SK-N-MC (cell line): ENCODE data around the gene CHST7.

Experiments
- DNase-seq: peaks from one replicate; pipeline ENCODE4 v3.0.0-alpha.2; 2011; ENCODE audit warnings: low read depth, low spot score
- H3K27ac ChIP-seq: fragments of 200-600 bp; sonication (generic); 2 replicates; pipeline ENCODE4 v1.5.1; 2016; ENCODE audit warnings: mixed run types
- H3K36me3 ChIP-seq: fragments of 200-600 bp; sonication (generic); 2 replicates; pipeline ENCODE4 v1.6.1; 2017; ENCODE audit warnings: antibody characterized with exemption, low read length, mixed read lengths; ENCODE audit not compliant: insufficient read depth
- H3K4me3 ChIP-seq: fragments of 200-600 bp; sonication (generic); 2 replicates; pipeline ENCODE4 v1.5.1; 2016
- H3K9ac ChIP-seq: fragments of 200-600 bp; sonication (generic); 2 replicates; pipeline ENCODE4 v1.8.0; 2017; ENCODE audit warnings: mixed run types, mixed read lengths; ENCODE audit not compliant: insufficient read length
- H3K9me3 ChIP-seq: fragments of 200-600 bp; sonication (generic); 2 replicates; pipeline ENCODE4 v1.6.1; 2017; ENCODE audit warnings: low read depth, mild to moderate bottlenecking, antibody characterized with exemption, low read length, moderate library complexity, mixed read lengths
- EZH2 ChIP-seq: fragments of 200-600 bp; sonication (generic); IDR thresholded peaks from one replicate; pipeline ENCODE4 v1.6.1; 2017; ENCODE audit warnings: antibody characterized with exemption
- FOXP2 ChIP-seq: optimal IDR thresholded peaks from 2 replicates; pipeline ENCODE3; 2011; ENCODE audit warnings: mild to moderate bottlenecking, moderate library complexity; ENCODE audit not compliant: insufficient read depth; ENCODE audit errors: extremely low read length, control extremely low read depth
- POLR2AphosphoS5 ChIP-seq: IDR thresholded peaks from 2 replicates; pipeline ENCODE4 v1.6.1; 2012; ENCODE audit warnings: mild to moderate bottlenecking, low read depth, low read length, borderline replicate concordance

Gene CHST7

DNA sequence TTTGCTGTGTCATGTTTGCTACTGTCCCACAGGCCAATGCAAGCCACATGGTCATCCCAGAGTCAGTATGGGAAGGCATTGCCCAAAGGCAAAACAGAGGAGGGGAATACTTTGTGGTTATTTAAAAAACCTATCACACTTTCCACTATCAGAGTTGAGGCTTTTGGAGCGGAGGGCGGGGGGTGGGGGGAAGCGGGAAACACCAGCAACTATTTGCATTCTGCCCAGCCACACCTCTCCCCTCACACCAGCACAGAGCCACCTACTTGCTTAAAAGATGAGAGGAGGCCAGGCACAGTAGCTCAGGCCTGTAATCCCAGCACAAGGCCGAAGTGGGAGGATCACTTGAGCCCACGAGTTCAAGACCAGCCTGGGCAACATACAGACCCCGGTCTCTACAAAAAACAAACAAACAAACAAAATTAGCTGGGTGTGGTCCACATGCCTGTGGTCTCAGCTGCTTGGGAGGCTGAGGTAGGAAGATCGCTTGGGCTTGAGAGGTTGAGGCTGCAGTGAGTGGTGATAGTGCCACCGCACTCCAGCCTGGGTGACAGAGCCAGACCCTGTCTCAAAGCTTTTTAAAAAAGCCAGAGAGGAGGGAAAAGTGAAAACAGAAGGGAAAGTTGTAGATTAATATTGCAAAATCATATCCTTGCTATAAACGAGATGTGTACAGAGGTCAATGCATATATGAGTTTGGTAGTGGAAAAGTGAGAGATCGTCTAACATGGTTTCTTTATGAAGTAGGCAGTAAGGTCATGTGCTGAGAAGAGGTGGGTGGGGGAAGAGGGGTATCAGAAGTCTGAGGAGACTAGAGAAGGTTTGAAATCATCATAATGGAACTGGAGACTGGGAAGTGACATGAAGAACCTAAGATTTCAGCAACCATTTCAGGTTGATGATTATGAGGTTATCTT lies 1.9 kb upstream of the CHST7 start:
- TF ChIP-seq EZH2 (no peak), POLR2AphosphoS5 (no peak), FOXP2 (no peak)
- no peak for DNase-seq
- Histone ChIP-seq H3K9ac (no peak overlapping the region), H3K4me3 (no peak overlapping the region), H3K27ac (no peak overlapping the region), H3K36me3 (no peaks in the 10 kb centered on the region), H3K9me3 (no peaks in the 10 kb centered on the region)

- TF ChIP-seq EZH2 (no peak), POLR2AphosphoS5 (no peak), FOXP2 (no peak)
- H3K4me3 ChIP-seq = no peak overlapping the region
These were observed 1.1 kb upstream of the CHST7 start for GRCh38 chrX:46572340-46572936.

GRCh38 chrX:46573892-46574773 lies 568 bp downstream of the CHST7 start:
- DNase-seq = no peak
- Histone ChIP-seq H3K36me3 (no peaks in the 10 kb centered on the region), H3K9me3 (no peaks in the 10 kb centered on the region), H3K9ac (no peak overlapping the region), H3K27ac (no peak overlapping the region), H3K4me3 (peak overlapping the region; percentile 79)
- TF ChIP-seq FOXP2 (no peak), POLR2AphosphoS5 (no peak), EZH2 (no peak)

More at GRCh38 chrX:46572340-46572936, 1.1 kb upstream of the CHST7 start:
- Histone ChIP-seq H3K9ac (no peak overlapping the region), H3K27ac (no peak overlapping the region), H3K9me3 (no peaks in the 10 kb centered on the region), H3K36me3 (no peaks in the 10 kb centered on the region)
- no peak for DNase-seq

DNA sequence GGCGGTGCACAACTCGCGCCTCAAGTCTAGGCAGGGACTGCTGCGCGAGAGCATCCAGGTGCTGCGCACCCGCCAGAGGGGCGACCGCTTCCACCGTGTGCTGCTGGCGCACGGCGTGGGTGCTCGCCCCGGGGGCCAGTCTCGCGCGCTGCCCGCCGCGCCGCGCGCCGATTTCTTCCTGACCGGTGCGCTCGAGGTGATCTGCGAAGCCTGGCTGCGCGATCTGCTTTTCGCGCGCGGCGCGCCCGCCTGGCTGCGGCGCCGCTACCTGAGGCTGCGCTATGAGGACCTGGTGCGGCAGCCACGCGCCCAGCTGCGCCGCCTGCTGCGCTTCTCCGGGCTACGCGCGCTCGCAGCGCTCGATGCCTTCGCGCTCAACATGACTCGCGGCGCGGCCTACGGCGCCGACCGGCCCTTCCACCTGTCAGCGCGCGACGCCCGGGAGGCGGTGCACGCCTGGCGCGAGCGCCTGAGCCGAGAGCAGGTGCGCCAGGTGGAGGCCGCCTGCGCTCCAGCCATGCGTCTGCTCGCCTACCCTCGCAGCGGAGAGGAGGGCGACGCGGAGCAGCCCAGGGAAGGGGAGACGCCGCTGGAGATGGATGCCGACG lies 1.3 kb downstream of the CHST7 start:
- DNase-seq = no peak
- Histone ChIP-seq H3K36me3 (no peaks in the 10 kb centered on the region), H3K9me3 (no peaks in the 10 kb centered on the region), H3K4me3 (peak overlapping the region; percentile 79), H3K9ac (no peak overlapping the region), H3K27ac (no peak overlapping the region)
- TF ChIP-seq FOXP2 (no peak), POLR2AphosphoS5 (no peak), EZH2 (no peak)

DNA sequence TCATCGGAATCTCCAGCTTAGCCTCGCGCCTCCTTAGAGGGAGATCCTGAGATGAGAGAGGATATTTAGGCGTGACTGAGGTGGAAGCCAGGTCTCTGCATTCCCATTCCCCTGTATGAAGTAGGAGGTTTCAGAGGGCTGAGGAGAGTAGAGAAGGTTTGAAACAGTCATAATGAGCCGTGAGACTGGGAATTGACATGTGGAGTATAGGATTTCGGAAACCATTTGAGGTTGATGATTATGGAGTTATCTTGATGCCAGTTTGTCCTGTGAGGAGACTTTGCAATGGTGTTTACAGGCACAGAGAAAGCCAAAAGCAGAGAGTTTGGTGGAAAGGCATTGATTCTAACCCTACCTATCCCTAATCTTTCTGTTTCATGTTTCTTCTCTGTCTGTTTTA lies 2.0 kb downstream of the CHST7 start:
- peak overlapping the region; percentile 79 for H3K4me3 ChIP-seq
- TF ChIP-seq POLR2AphosphoS5 = no peak
- TF ChIP-seq FOXP2 = no peak
- TF ChIP-seq EZH2 = no peak
- no peak overlapping the region for H3K27ac ChIP-seq
- H3K36me3 ChIP-seq = no peaks in the 10 kb centered on the region
- DNase-seq = no peak
- no peaks in the 10 kb centered on the region for H3K9me3 ChIP-seq
- H3K9ac ChIP-seq = no peak overlapping the region

GRCh38 chrX:46575991-46576392 lies 2.4 kb downstream of the CHST7 start:
- no peak for TF ChIP-seq FOXP2
- TF ChIP-seq EZH2 = no peak
- TF ChIP-seq POLR2AphosphoS5 = no peak
- Histone ChIP-seq H3K27ac (no peak overlapping the region), H3K4me3 (peak overlapping the region; percentile 79), H3K9ac (no peak overlapping the region), H3K36me3 (no peaks in the 10 kb centered on the region), H3K9me3 (no peaks in the 10 kb centered on the region)
- no peak for DNase-seq

GRCh38 chrX:46576458-46576857 lies 2.9 kb downstream of the CHST7 start:
- H3K9ac ChIP-seq = no peak overlapping the region
- no peak for TF ChIP-seq FOXP2
- TF ChIP-seq EZH2 = no peak
- TF ChIP-seq POLR2AphosphoS5 = no peak
- no peaks in the 10 kb centered on the region for H3K36me3 ChIP-seq
- no peak for DNase-seq
- peak overlapping the region; percentile 79 for H3K4me3 ChIP-seq
- no peaks in the 10 kb centered on the region for H3K9me3 ChIP-seq
- 0 out of 2 replicates have a peak overlapping the region, but pooled peaks have one; percentile 31 for H3K27ac ChIP-seq
